ENCODE results near the gene KRT20.

The KRT20 gene

GRCh38 chr17:40827746-40828453 lies 57.1 kb downstream of the KRT20 start:
- TF ChIP-seq POLR2A (IDR thresholded peaks at IDR 0.05; ENCODE audit: low read depth, low read length) = no peak
- FAIRE-seq = no peak
- DNase-seq (ENCODE audit: insufficient read length, low spot score) = no peak
